Osteocyte (in vitro differentiated cells): ENCODE measurements around the gene DCTPP1. TPM values are rescaled to one million over a fixed set of nuclear protein-coding genes. Genes with fewer than 3 reads are reported as not detected.
A peak's percentile ranks its signal among the peaks of the same experiment; 100 is the strongest.

Experiments used
- DNase-seq: peaks from one replicate; pipeline ENCODE4 v3.0.0; 2021; ENCODE audit warnings: mixed read lengths; ENCODE audit not compliant: unreplicated experiment; ENCODE audit errors: extremely low spot score
- H3K27ac Mint-ChIP-seq: one replicate; pipeline ENCODE4 v1.8.0; 2021; ENCODE audit warnings: mild to moderate bottlenecking, mixed read lengths; ENCODE audit not compliant: unreplicated experiment
- H3K27me3 Mint-ChIP-seq: one replicate; pipeline ENCODE4 v1.8.0; 2021; ENCODE audit warnings: mixed read lengths; ENCODE audit not compliant: unreplicated experiment
- H3K36me3 Mint-ChIP-seq: one replicate; pipeline ENCODE4 v1.8.0; 2021; ENCODE audit warnings: mixed read lengths; ENCODE audit not compliant: unreplicated experiment
- H3K4me1 Mint-ChIP-seq: one replicate; pipeline ENCODE4 v1.8.0; 2021; ENCODE audit warnings: mixed read lengths; ENCODE audit not compliant: unreplicated experiment
- H3K4me3 Mint-ChIP-seq: one replicate; pipeline ENCODE4 v1.8.0; 2021; ENCODE audit warnings: mild to moderate bottlenecking, moderate library complexity, mixed read lengths; ENCODE audit not compliant: unreplicated experiment
- H3K9me3 Mint-ChIP-seq: one replicate; pipeline ENCODE4 v1.8.0; 2021; ENCODE audit warnings: mixed read lengths; ENCODE audit not compliant: unreplicated experiment
- CTCF ChIP-seq: fragments of 200-600 bp; sonication (generic); IDR thresholded peaks from 2 replicates; pipeline ENCODE4 v1.5.0; 2021; ENCODE audit warnings: antibody characterized with exemption, mild to moderate bottlenecking, moderate library complexity
- total RNA-seq: library from RNA; stranded (reverse); gene quantifications from 2 replicates; pipeline ENCODE4 v1.2.1, GENCODE V29; 2021

DCTPP1 gene
- total RNA-seq, 1 donor from 2014 or later: 26.8 TPM

- H3K27ac Mint-ChIP-seq: peak overlapping the region; percentile 100
- TF ChIP-seq CTCF: no peak
- no peak for DNase-seq
- no peaks in the 10 kb centered on the region for H3K9me3 Mint-ChIP-seq
- no peaks in the 10 kb centered on the region for H3K36me3 Mint-ChIP-seq
- peaks cover 30% of the 10 kb centered on the region for H3K4me1 Mint-ChIP-seq
- peak overlapping the region; percentile 98 for H3K4me3 Mint-ChIP-seq
- H3K27me3 Mint-ChIP-seq: no peaks in the 10 kb centered on the region
Measured at GRCh38 chr16:30377050-30377811, 52.6 kb downstream of the DCTPP1 start.

GRCh38 chr16:30376461-30376902 is 53.3 kb downstream of the DCTPP1 start:
- Mint-ChIP-seq H3K9me3 (no peaks in the 10 kb centered on the region), H3K27ac (no peak overlapping the region), H3K4me3 (no peak overlapping the region), H3K4me1 (peaks cover 33% of the 10 kb centered on the region), H3K27me3 (no peaks in the 10 kb centered on the region), H3K36me3 (no peaks in the 10 kb centered on the region)
- DNase-seq: no peak
- TF ChIP-seq CTCF: no peak

GRCh38 chr16:30375864-30376263 is 54.0 kb downstream of the DCTPP1 start:
- no peak for DNase-seq
- H3K4me1 Mint-ChIP-seq: peaks cover 38% of the 10 kb centered on the region
- no peaks in the 10 kb centered on the region for H3K9me3 Mint-ChIP-seq

GRCh38 chr16:30374538-30374937 is 55.3 kb downstream of the DCTPP1 start, which contains the start of gene MYL11:
MYL11 (plus strand) TSS chr16:30374802; CDS start chr16:30374858, 56 bp downstream.
- no peak for TF ChIP-seq CTCF
- DNase-seq: no peak
- Mint-ChIP-seq H3K27ac (no peak within 1 kb of the TSS), H3K4me1 (peaks cover 32% of the 10 kb centered on the region), H3K9me3 (no peaks in the 10 kb centered on the region), H3K4me3 (no peak within 1 kb of the TSS), H3K36me3 (no peaks in the 10 kb centered on the region), H3K27me3 (no peaks in the 10 kb centered on the region)

More at GRCh38 chr16:30375864-30376263, 54.0 kb downstream of the DCTPP1 start:
- TF ChIP-seq CTCF: no peak
- no peaks in the 10 kb centered on the region for H3K36me3 Mint-ChIP-seq
- H3K27ac Mint-ChIP-seq: no peak overlapping the region
- H3K4me3 Mint-ChIP-seq: no peak overlapping the region
- no peaks in the 10 kb centered on the region for H3K27me3 Mint-ChIP-seq

Other genes starting within 250 kb of the DCTPP1 start
- 0.97 and 3.2 TPM in 2 replicates for gene CORO1A, start 246.4 kb downstream of the DCTPP1 start, total RNA-seq
- 64.5 and 73.2 TPM in 2 replicates for gene BOLA2B, start 236.4 kb downstream of the DCTPP1 start, total RNA-seq
- gene SLX1A, start 236.2 kb downstream of the DCTPP1 start, total RNA-seq: 20.0 and 34.1 TPM in 2 replicates
- 14.9 and 16.3 TPM in 2 replicates for gene SULT1A3, start 230.8 kb downstream of the DCTPP1 start, total RNA-seq
- 10.0 and 22.9 TPM in 2 replicates for gene NPIPB13, start 181.6 kb downstream of the DCTPP1 start, total RNA-seq
- 65.1 and 67.4 TPM in 2 replicates for gene CD2BP2, start 74.7 kb downstream of the DCTPP1 start, total RNA-seq
- 47.0 and 49.0 TPM in 2 replicates for gene TBC1D10B, start 59.5 kb downstream of the DCTPP1 start, total RNA-seq
- not detected in 2 replicates for gene MYL11, start 55.2 kb downstream of the DCTPP1 start, total RNA-seq
- gene SEPTIN1, start 47.5 kb downstream of the DCTPP1 start, total RNA-seq: 1.5 and 2.0 TPM in 2 replicates
- 12.7 and 13.2 TPM in 2 replicates for gene ZNF48, start 34.6 kb downstream of the DCTPP1 start, total RNA-seq
- gene ZNF771, start 22.4 kb downstream of the DCTPP1 start, total RNA-seq: 12.6 and 12.7 TPM in 2 replicates
- 41.2 and 42.5 TPM in 2 replicates for gene SEPHS2, start 15.8 kb upstream of the DCTPP1 start, total RNA-seq
- gene ITGAL, start 42.7 kb upstream of the DCTPP1 start, total RNA-seq: not detected in 2 replicates
- gene ZNF768, start 96.5 kb upstream of the DCTPP1 start, total RNA-seq: 36.4 and 37.1 TPM in 2 replicates
- 4.3 and 4.8 TPM in 2 replicates for gene ZNF747, start 104.8 kb upstream of the DCTPP1 start, total RNA-seq
- gene ZNF764, start 128.3 kb upstream of the DCTPP1 start, total RNA-seq: 10.1 and 12.1 TPM in 2 replicates
- gene ZNF688, start 141.7 kb upstream of the DCTPP1 start, total RNA-seq: 10.9 and 11.3 TPM in 2 replicates
- gene ZNF785, start 155.7 kb upstream of the DCTPP1 start, total RNA-seq: 14.8 and 19.8 TPM in 2 replicates
- 8.8 and 9.1 TPM in 2 replicates for gene ZNF689, start 180.4 kb upstream of the DCTPP1 start, total RNA-seq
- gene PRR14, start 220.9 kb upstream of the DCTPP1 start, total RNA-seq: 44.7 and 52.0 TPM in 2 replicates
- gene FBRS, start 228.4 kb upstream of the DCTPP1 start, total RNA-seq: 66.5 and 67.4 TPM in 2 replicates